ENCODE measurements around the gene TRAF2.

The TRAF2 gene

DNA sequence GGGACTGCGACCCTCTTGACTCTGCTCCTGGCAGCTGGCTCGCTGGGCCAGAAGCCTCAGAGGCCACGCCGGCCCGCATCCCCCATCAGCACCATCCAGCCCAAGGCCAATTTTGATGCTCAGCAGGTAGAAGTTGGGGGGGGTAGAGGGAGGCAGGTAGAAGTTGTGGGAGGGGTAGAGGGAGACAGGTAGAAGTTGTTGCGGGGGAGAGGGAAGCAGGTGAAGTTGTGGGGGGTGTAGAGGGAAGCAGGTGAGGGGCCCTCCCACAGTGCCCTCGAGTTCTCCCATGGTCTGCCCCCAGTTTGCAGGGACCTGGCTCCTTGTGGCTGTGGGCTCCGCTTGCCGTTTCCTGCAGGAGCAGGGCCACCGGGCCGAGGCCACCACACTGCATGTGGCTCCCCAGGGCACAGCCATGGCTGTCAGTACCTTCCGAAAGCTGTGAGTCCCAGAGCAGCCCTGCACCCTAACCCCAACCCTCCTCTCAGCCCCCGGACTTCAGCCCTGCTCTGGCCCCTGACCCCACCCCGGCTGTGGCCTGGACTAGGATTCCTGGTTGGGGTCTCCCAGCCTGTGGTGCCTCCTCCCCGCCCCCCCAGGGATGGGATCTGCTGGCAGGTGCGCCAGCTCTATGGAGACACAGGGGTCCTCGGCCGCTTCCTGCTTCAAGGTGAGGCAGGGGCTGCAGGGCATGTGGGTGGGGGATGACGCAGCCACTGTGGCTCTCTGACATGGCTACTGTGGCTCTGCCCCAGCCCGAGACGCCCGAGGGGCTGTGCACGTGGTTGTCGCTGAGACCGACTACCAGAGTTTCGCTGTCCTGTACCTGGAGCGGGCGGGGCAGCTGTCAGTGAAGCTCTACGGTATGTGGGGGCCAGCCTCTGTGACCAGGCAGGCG is 59.3 kb downstream of the TRAF2 start:
- TF ChIP-seq, protein P1, sequence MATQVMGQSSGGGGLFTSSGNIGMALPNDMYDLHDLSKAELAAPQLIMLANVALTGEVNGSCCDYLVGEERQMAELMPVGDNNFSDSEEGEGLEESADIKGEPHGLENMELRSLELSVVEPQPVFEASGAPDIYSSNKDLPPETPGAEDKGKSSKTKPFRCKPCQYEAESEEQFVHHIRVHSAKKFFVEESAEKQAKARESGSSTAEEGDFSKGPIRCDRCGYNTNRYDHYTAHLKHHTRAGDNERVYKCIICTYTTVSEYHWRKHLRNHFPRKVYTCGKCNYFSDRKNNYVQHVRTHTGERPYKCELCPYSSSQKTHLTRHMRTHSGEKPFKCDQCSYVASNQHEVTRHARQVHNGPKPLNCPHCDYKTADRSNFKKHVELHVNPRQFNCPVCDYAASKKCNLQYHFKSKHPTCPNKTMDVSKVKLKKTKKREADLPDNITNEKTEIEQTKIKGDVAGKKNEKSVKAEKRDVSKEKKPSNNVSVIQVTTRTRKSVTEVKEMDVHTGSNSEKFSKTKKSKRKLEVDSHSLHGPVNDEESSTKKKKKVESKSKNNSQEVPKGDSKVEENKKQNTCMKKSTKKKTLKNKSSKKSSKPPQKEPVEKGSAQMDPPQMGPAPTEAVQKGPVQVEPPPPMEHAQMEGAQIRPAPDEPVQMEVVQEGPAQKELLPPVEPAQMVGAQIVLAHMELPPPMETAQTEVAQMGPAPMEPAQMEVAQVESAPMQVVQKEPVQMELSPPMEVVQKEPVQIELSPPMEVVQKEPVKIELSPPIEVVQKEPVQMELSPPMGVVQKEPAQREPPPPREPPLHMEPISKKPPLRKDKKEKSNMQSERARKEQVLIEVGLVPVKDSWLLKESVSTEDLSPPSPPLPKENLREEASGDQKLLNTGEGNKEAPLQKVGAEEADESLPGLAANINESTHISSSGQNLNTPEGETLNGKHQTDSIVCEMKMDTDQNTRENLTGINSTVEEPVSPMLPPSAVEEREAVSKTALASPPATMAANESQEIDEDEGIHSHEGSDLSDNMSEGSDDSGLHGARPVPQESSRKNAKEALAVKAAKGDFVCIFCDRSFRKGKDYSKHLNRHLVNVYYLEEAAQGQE (IDR thresholded peaks at IDR 0.05; ENCODE audit: low read depth) = no peak
- TF ChIP-seq NFIC (IDR thresholded peaks at IDR 0.05) = no peak
- no peak for TF ChIP-seq TEAD4 (IDR thresholded peaks at IDR 0.05)
- TF ChIP-seq EGR1 (IDR thresholded peaks at IDR 0.05) = no peak
- TF ChIP-seq TAF1 (IDR thresholded peaks at IDR 0.05; ENCODE audit: low read depth) = no peak
- TF ChIP-seq MAX (IDR thresholded peaks at IDR 0.05) = no peak
- TF ChIP-seq EP300 (IDR thresholded peaks at IDR 0.05; ENCODE audit: borderline replicate concordance) = no peak
- no peak for TF ChIP-seq TCF12 (IDR thresholded peaks at IDR 0.05; ENCODE audit: low read depth)
- TF ChIP-seq USF1 (IDR thresholded peaks at IDR 0.05) = no peak
- no peak for TF ChIP-seq YY1 (IDR thresholded peaks at IDR 0.05; ENCODE audit: low read depth)
- TF ChIP-seq CREB1 (IDR thresholded peaks at IDR 0.05; ENCODE audit: low read depth) = no peak
- TF ChIP-seq FOXM1 (IDR thresholded peaks at IDR 0.05; ENCODE audit: borderline replicate concordance, low read depth) = no peak
- TF ChIP-seq ZBTB7A (IDR thresholded peaks at IDR 0.05; ENCODE audit: low read depth) = no peak
- TF ChIP-seq CEBPB (IDR thresholded peaks at IDR 0.05) = no peak
- TF ChIP-seq RAD21 (IDR thresholded peaks at IDR 0.05; ENCODE audit: low read depth) = no peak

DNA sequence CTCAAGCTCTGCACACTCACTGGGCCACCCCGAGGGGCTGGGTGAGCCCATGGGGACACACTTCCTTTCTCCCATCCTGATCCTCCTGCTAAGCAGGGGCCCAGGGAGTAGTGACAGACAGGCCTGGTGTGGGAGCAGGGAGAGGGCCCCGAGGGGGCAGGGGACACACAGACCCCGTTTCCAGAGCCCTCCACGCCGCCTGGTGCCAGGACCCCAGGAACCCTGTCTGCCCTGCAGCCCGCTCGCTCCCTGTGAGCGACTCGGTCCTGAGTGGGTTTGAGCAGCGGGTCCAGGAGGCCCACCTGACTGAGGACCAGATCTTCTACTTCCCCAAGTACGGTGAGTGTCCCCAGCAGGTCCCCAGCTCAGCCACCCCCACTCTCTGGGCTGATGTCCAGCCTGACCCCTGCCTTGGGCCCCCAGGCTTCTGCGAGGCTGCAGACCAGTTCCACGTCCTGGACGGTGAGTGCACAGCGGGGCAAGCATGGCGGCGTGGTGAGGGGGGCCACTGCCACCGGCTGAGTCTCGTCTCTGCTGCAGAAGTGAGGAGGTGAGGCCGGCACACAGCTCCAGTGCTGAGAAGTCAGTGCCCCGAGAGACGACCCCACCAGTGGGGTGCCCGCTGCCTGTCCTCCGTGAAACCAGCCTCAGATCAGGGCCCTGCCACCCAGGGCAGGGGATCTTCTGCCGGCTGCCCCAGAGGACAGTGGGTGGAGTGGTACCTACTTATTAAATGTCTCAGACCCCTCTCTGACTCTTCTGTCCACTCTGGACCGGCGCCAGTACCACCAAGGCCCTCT is 60.1 kb downstream of the TRAF2 start:
- TF ChIP-seq CREB1 (IDR thresholded peaks at IDR 0.05; ENCODE audit: low read depth) (no peak), USF1 (IDR thresholded peaks at IDR 0.05) (no peak), RAD21 (IDR thresholded peaks at IDR 0.05; ENCODE audit: low read depth) (no peak), EGR1 (IDR thresholded peaks at IDR 0.05) (no peak)

DNA sequence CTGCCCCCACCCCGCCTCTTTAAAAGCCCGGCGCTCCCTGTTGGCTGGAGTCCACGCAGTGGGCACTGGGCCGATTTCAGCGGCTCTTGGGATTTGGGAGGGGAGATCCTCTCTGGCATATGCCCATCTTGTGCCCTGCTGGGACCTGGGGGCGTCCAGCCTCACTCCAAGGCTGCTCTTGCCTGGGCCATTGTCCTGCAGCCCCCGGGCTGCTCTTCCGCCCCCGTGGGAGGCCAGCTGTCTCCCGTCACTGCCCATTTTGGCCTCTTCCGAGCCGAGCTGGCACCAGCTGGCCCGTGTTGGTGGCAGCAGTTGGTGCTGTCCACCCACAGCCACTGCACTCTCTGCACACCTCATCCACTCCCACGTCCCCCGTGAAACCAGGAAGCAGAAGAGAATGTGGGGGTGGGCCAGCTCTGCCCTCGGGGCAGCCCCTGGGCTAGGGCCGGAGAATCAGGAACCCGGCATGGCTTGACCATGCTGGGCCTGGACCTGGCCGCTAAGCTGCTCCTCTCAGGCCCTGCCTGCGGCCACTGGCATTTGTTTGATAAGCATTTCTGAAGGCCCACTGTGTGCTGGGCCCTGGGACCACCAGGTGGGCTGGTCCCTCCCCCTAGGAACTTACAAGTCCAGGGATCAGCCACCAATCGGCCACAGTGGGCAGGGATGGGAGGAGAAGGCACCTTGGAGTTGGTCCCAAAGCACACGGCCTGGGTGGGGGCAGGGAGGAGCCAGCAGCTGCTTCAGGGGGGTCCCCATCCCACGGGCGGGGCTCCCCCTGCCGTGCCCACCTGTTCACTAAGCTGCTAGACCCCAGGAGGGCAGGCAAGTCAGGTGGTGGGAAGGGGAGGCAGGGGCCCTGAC is 60.9 kb downstream of the TRAF2 start:
- TF ChIP-seq TEAD4 (IDR thresholded peaks at IDR 0.05) = no peak
- no peak for TF ChIP-seq CEBPB (IDR thresholded peaks at IDR 0.05)
- TF ChIP-seq EP300 (IDR thresholded peaks at IDR 0.05; ENCODE audit: borderline replicate concordance) = no peak
- no peak for TF ChIP-seq FOXM1 (IDR thresholded peaks at IDR 0.05; ENCODE audit: borderline replicate concordance, low read depth)
- TF ChIP-seq, protein P1 (IDR thresholded peaks at IDR 0.05; ENCODE audit: low read depth) = no peak
- TF ChIP-seq RAD21 (IDR thresholded peaks at IDR 0.05; ENCODE audit: low read depth) = no peak
- no peak for TF ChIP-seq MAX (IDR thresholded peaks at IDR 0.05)
- TF ChIP-seq CREB1 (IDR thresholded peaks at IDR 0.05; ENCODE audit: low read depth) = no peak
- TF ChIP-seq ZBTB7A (IDR thresholded peaks at IDR 0.05; ENCODE audit: low read depth) = no peak; the same call in 1 of the 2 replicates

- TF ChIP-seq NFIC (IDR thresholded peaks at IDR 0.05) (no peak), RAD21 (IDR thresholded peaks at IDR 0.05; ENCODE audit: low read depth) (peak; percentile 82), MAX (IDR thresholded peaks at IDR 0.05) (no peak), ZBTB7A (IDR thresholded peaks at IDR 0.05; ENCODE audit: low read depth) (peak; percentile 79), EGR1 (IDR thresholded peaks at IDR 0.05) (no peak), TCF12 (IDR thresholded peaks at IDR 0.05; ENCODE audit: low read depth) (no peak), CREB1 (IDR thresholded peaks at IDR 0.05; ENCODE audit: low read depth) (no peak), FOXM1 (IDR thresholded peaks at IDR 0.05; ENCODE audit: borderline replicate concordance, low read depth) (no peak), TAF1 (IDR thresholded peaks at IDR 0.05; ENCODE audit: low read depth) (no peak), EP300 (IDR thresholded peaks at IDR 0.05; ENCODE audit: borderline replicate concordance) (no peak), USF1 (IDR thresholded peaks at IDR 0.05) (no peak), TEAD4 (IDR thresholded peaks at IDR 0.05) (peak; percentile 53), YY1 (IDR thresholded peaks at IDR 0.05; ENCODE audit: low read depth) (no peak), CEBPB (IDR thresholded peaks at IDR 0.05) (no peak)
- TF ChIP-seq, protein P1 (IDR thresholded peaks at IDR 0.05; ENCODE audit: low read depth) = no peak
Observed at GRCh38 chr9:136947955-136948510, 61.7 kb downstream of the TRAF2 start.

All from Ishikawa (cell line).